KMS-11 (cell line): ENCODE measurements around the gene OSBP2.

Experiments
- H2AFZ ChIP-seq: fragments of 200-600 bp; sonication (generic); 2 replicates; pipeline ENCODE4 v1.6.1; 2016; ENCODE audit warnings: antibody characterized with exemption, mixed run types, low read depth
- H3K27ac ChIP-seq: fragments of 200-600 bp; sonication (generic); 2 replicates; pipeline ENCODE4 v1.6.1; 2016; ENCODE audit warnings: mild to moderate bottlenecking, mixed run types
- H3K27me3 ChIP-seq: fragments of 200-600 bp; sonication (generic); 2 replicates; pipeline ENCODE4 v1.6.1; 2017; ENCODE audit warnings: mild to moderate bottlenecking, low read depth, mixed run types, moderate library complexity; ENCODE audit not compliant: insufficient read depth
- H3K36me3 ChIP-seq: fragments of 200-600 bp; sonication (generic); 2 replicates; pipeline ENCODE4 v1.6.1; 2017; ENCODE audit warnings: mild to moderate bottlenecking, mixed run types; ENCODE audit not compliant: insufficient read depth
- H3K4me1 ChIP-seq: fragments of 200-600 bp; sonication (generic); 2 replicates; pipeline ENCODE4 v1.6.1; 2016; ENCODE audit warnings: mild to moderate bottlenecking, low read depth, mixed run types; ENCODE audit not compliant: poor library complexity, severe bottlenecking
- H3K4me2 ChIP-seq: fragments of 200-600 bp; sonication (generic); 2 replicates; pipeline ENCODE4 v1.7.0; 2016; ENCODE audit warnings: mild to moderate bottlenecking, mixed run types
- H3K4me3 ChIP-seq: fragments of 200-600 bp; sonication (generic); IDR thresholded peaks from 2 replicates; pipeline ENCODE4 v1.6.1; 2017; ENCODE audit warnings: low read depth, low read length, mixed read lengths; ENCODE audit not compliant: insufficient read depth
- H3K79me2 ChIP-seq: fragments of 200-600 bp; sonication (generic); 2 replicates; pipeline ENCODE4 v1.6.1; 2016; ENCODE audit warnings: low read depth, mixed run types; ENCODE audit not compliant: insufficient read depth
- H3K9ac ChIP-seq: fragments of 200-600 bp; sonication (generic); 2 replicates; pipeline ENCODE4 v1.6.1; 2016; ENCODE audit warnings: mild to moderate bottlenecking, mixed run types
- H4K20me1 ChIP-seq: fragments of 200-600 bp; sonication (generic); 2 replicates; pipeline ENCODE4 v1.6.1; 2016; ENCODE audit warnings: mild to moderate bottlenecking, mixed run types; ENCODE audit not compliant: insufficient read depth
- TF ChIP-seq, protein P1 (sequence below): fragments of 200-600 bp; sonication (generic); conservative IDR thresholded peaks from 2 replicates; pipeline ENCODE4 v1.6.1; 2017; ENCODE audit warnings: low read depth, mild to moderate bottlenecking, antibody characterized with exemption, low read length, moderate library complexity, mixed read lengths

The OSBP2 gene

DNA sequence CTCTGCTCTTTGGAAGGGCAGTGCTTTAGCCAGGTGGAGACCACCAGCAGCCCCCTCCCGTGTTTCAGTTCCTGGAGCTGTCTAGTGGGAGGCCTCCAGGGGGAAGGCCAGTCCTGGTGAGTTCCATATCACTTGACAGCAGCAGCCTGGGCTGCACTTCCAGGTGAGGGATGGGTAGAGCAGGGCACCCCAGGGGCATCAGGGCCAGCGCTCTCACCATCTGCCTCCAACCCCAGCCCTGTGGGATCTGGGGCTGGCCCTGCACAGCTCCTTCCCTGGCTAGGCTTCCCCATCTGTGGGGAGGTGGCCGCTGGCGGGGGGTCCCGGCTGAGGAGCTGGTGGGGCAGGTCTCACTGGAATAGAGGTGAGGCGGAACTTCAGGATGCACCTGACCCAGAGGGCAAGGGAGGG, 213.4 kb downstream of the OSBP2 start:
- Histone ChIP-seq H3K9ac (no peak overlapping the region), H2AFZ (no peak overlapping the region), H3K36me3 (no peaks in the 10 kb centered on the region), H4K20me1 (no peaks in the 10 kb centered on the region), H3K4me3 (no peak overlapping the region), H3K27ac (no peak overlapping the region), H3K79me2 (no peaks in the 10 kb centered on the region), H3K4me2 (no peak overlapping the region), H3K4me1 (no peaks in the 10 kb centered on the region), H3K27me3 (no peaks in the 10 kb centered on the region)
- TF ChIP-seq, protein P1, sequence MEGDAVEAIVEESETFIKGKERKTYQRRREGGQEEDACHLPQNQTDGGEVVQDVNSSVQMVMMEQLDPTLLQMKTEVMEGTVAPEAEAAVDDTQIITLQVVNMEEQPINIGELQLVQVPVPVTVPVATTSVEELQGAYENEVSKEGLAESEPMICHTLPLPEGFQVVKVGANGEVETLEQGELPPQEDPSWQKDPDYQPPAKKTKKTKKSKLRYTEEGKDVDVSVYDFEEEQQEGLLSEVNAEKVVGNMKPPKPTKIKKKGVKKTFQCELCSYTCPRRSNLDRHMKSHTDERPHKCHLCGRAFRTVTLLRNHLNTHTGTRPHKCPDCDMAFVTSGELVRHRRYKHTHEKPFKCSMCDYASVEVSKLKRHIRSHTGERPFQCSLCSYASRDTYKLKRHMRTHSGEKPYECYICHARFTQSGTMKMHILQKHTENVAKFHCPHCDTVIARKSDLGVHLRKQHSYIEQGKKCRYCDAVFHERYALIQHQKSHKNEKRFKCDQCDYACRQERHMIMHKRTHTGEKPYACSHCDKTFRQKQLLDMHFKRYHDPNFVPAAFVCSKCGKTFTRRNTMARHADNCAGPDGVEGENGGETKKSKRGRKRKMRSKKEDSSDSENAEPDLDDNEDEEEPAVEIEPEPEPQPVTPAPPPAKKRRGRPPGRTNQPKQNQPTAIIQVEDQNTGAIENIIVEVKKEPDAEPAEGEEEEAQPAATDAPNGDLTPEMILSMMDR = no peak

DNA sequence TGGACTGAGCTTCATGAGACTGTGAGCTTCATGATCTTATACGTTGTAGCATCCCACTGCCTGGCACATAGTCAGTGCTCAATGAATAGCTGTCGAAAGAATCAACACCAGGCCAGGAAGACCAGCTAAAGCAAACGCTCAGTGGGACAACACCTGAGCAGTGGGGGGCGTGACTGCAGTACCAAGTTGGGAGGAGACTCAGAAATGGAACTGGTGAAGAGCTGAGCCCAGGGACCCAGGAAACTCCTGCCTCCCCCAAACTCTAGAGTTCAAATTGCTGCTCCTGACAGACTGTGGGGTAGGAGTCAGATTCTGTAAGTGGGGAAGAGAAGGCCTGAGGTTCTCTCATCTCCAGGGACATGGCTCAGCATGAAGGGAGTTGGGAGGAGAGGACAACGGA, 214.6 kb downstream of the OSBP2 start:
- Histone ChIP-seq H3K4me2 (no peak overlapping the region), H3K27ac (no peak overlapping the region), H3K4me3 (no peak overlapping the region), H3K9ac (no peak overlapping the region), H3K36me3 (no peaks in the 10 kb centered on the region), H4K20me1 (no peaks in the 10 kb centered on the region), H3K27me3 (no peaks in the 10 kb centered on the region), H3K79me2 (no peaks in the 10 kb centered on the region), H3K4me1 (no peaks in the 10 kb centered on the region), H2AFZ (no peak overlapping the region)
- TF ChIP-seq, protein P1 = no peak

DNA sequence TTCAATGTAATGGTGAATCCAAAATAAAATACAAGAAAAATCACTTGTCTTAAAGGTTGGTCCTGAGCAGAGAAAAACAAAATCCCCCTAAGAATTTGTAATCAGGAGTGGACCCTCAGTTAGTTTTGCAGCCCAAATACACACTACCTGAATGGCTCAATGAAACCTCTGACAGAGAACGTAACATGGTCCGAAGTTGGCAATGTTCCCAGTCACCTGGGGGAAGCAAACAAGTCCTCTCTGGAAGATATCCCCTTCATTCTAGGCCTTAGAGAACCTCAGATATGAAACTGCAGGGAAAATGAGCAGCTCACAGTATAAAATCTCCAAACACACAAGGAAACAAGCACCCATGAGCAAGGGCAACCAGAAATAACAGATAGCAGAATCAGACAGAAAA, 215.7 kb downstream of the OSBP2 start:
- no peak overlapping the region for H3K27ac ChIP-seq
- TF ChIP-seq, protein P1 = no peak
- H3K4me3 ChIP-seq = no peak overlapping the region
- no peaks in the 10 kb centered on the region for H3K36me3 ChIP-seq
- no peak overlapping the region for H3K4me2 ChIP-seq
- no peaks in the 10 kb centered on the region for H3K79me2 ChIP-seq
- no peaks in the 10 kb centered on the region for H3K27me3 ChIP-seq
- no peak overlapping the region for H2AFZ ChIP-seq
- no peak overlapping the region for H3K9ac ChIP-seq
- H3K4me1 ChIP-seq = no peaks in the 10 kb centered on the region
- H4K20me1 ChIP-seq = no peaks in the 10 kb centered on the region

DNA sequence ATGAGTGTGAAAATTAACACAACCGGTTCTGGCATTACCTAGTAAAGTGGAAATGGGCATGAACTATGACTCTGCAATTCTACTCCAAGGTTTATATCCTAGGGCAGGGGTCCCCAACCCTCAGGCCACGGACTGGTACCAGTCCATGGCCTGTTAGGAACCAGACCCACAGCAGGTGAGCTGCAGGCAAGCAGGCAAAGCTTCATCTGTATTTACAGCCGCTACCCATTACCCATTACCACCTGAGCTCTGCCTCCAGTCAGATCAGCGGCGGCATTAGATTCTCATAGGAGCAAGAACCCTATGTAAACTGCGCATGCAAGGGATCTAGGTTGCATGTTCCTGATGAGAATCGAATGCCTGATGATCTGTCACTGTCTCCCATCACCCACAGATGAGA, 224.1 kb downstream of the OSBP2 start:
- H3K9ac ChIP-seq = no peak overlapping the region
- no peak overlapping the region for H2AFZ ChIP-seq
- TF ChIP-seq, protein P1 = no peak
- peaks cover 16% of the 10 kb centered on the region for H3K4me1 ChIP-seq
- H3K4me3 ChIP-seq = no peak overlapping the region
- no peaks in the 10 kb centered on the region for H3K36me3 ChIP-seq
- H3K79me2 ChIP-seq = no peaks in the 10 kb centered on the region
- H4K20me1 ChIP-seq = no peaks in the 10 kb centered on the region
- no peaks in the 10 kb centered on the region for H3K27me3 ChIP-seq
- H3K27ac ChIP-seq = no peak overlapping the region
- no peak overlapping the region for H3K4me2 ChIP-seq
